K562 (cell line): Measurements from ENCODE around the gene PDZD8. TPM values are rescaled to one million over a fixed set of nuclear protein-coding genes. Genes with fewer than 3 reads are reported as not detected.
A peak's percentile ranks its signal among the peaks of the same experiment; 100 is the strongest.

Source experiments
- ATAC-seq: fragments of 200-7000 bp; cut with Tn5 transposase; 3 replicates; pipeline ENCODE4 v1.9.1; 2020; ENCODE audit warnings: moderate library complexity
- BruUV-seq: library from RNA; stranded (reverse); fragments of 400-500 nt; replicated peaks from 2 replicates; lab custom pipeline; 2021; lab: Mats Ljungman, UMichigan
- CTCF ChIA-PET: fragments of 300-600 bp; formaldehyde crosslinking; extraction: SDS; loops from one replicate; lab custom pipeline; 2021; ENCODE audit warnings: low intra/inter-chr PET ratio; lab: Yijun Ruan, JAX
- POLR2A ChIA-PET: fragments of 300-600, 350-650 bp; sonication (Branson Sonifier 250); formaldehyde crosslinking; extraction: SDS; loops from one replicate; lab custom pipeline; 2021; ENCODE audit warnings: antibody characterized with exemption, inconsistent platforms; lab: Yijun Ruan, JAX
- DNase-seq, 4 experiments: peaks; one replicate each; pipeline versions ENCODE4 v3.0.0 to v3.0.0-alpha.2; 2011 to 2018; ENCODE audit warnings: low spot score in 3 of 4, mixed read lengths in 3 of 4; ENCODE audit errors: extremely low read depth in 1 of 4
- FAIRE-seq: peaks from 2 replicates; lab custom pipeline; 2011; peaks lifted over from hg19 to GRCh38; lab: Jason Lieb, UNC
- H2AFZ ChIP-seq: 2 replicates; pipeline ENCODE4 v1.6.0; 2011; ENCODE audit warnings: low read depth, low read length, control low read depth, inconsistent platforms
- H3K27ac ChIP-seq: fragments of 200-600 bp; 3 replicates; pipeline ENCODE4 v1.8.0; 2011; ENCODE audit warnings: low read depth, mild to moderate bottlenecking, control low read depth, inconsistent platforms, low read length, moderate library complexity, mixed read lengths; ENCODE audit errors: extremely low read depth
- H3K27me3 ChIP-seq, 2 experiments: fragments of 300-600 bp in 1 of 2; 2 replicates in 1 of 2; 3 replicates in 1 of 2; pipeline versions ENCODE4 v1.6.0 to v1.8.0; 2011; ENCODE audit warnings: inconsistent platforms in 2 of 2, low read length in 2 of 2, mild to moderate bottlenecking in 1 of 2, mixed read lengths in 1 of 2, moderate library complexity in 1 of 2; ENCODE audit not compliant: control insufficient read depth in 2 of 2, insufficient read depth in 2 of 2
- H3K36me3 ChIP-seq: fragments of 300-600 bp; 3 replicates; pipeline ENCODE4 v1.8.0; 2011; ENCODE audit warnings: mild to moderate bottlenecking, low read length, inconsistent platforms; ENCODE audit not compliant: control insufficient read depth, insufficient read depth
- H3K4me1 ChIP-seq, 2 experiments: fragments of 200-600 bp in 1 of 2; replicated peaks in 1 of 2; 2 replicates in 1 of 2; 3 replicates in 1 of 2; pipeline versions ENCODE4 v1.5.1 to v1.8.0; 2011; ENCODE audit warnings: inconsistent platforms in 2 of 2, low read length in 2 of 2, mild to moderate bottlenecking in 1 of 2, mixed read lengths in 1 of 2, moderate library complexity in 1 of 2; ENCODE audit not compliant: control insufficient read depth in 2 of 2, insufficient read depth in 2 of 2
- H3K4me2 ChIP-seq: 2 replicates; pipeline ENCODE4 v1.6.1; 2011; ENCODE audit warnings: low read length, control low read depth, inconsistent platforms, mixed read lengths; ENCODE audit not compliant: insufficient read depth
- H3K4me3 ChIP-seq: fragments of 200-600 bp; sonication (generic), shearing (Covaris generic); 2 replicates; pipeline ENCODE4 v1.5.1; 2016; ENCODE audit warnings: control low read depth, inconsistent platforms
- H3K79me2 ChIP-seq: fragments of 200-600 bp; 3 replicates; pipeline ENCODE4 v1.8.0; 2011; ENCODE audit warnings: low read length, inconsistent platforms; ENCODE audit not compliant: control insufficient read depth, insufficient read depth
- H3K9ac ChIP-seq, 2 experiments: 2 replicates each; pipeline versions ENCODE4 v1.6.0 to v1.6.1; 2011; ENCODE audit warnings: low read depth in 2 of 2, low read length in 2 of 2, control low read depth in 1 of 2, inconsistent platforms in 1 of 2, mild to moderate bottlenecking in 1 of 2, mixed read lengths in 1 of 2; ENCODE audit not compliant: insufficient read depth in 1 of 2
- H3K9me1 ChIP-seq: one replicate; pipeline ENCODE4 v1.6.0; 2011; ENCODE audit warnings: inconsistent platforms, mild to moderate bottlenecking, low read length, moderate library complexity; ENCODE audit not compliant: control insufficient read depth, insufficient read depth
- H3K9me3 ChIP-seq: replicated peaks from 2 replicates; pipeline ENCODE4 v1.5.1; 2011; ENCODE audit warnings: low read depth, low read length, inconsistent platforms; ENCODE audit not compliant: control insufficient read depth, insufficient read depth
- H4K20me1 ChIP-seq: replicated peaks from 2 replicates; pipeline ENCODE4 v1.6.1; 2011; ENCODE audit warnings: low read length, inconsistent platforms, mixed read lengths; ENCODE audit not compliant: control insufficient read depth, insufficient read depth
- MEIS2 ChIP-seq: fragments of 450-650 bp; IDR thresholded peaks from 2 replicates; pipeline ENCODE4 v1.6.1; 2014; ENCODE audit warnings: mild to moderate bottlenecking; ENCODE audit not compliant: partially characterized antibody
- RAD21 ChIP-seq, 2 experiments: fragments of 250-450 bp in 1 of 2; fragments of 450-650 bp in 1 of 2; sonication (Bioruptor Pico) in 1 of 2; formaldehyde crosslinking in 1 of 2; IDR thresholded peaks in 1 of 2; conservative IDR thresholded peaks in 1 of 2; 2 replicates each; pipeline versions ENCODE4 v1.4.0 to v1.8.0; 2020 to 2022; ENCODE audit warnings: mild to moderate bottlenecking in 2 of 2, moderate library complexity in 1 of 2
- TAF1 ChIP-seq: IDR thresholded peaks from 2 replicates; pipeline ENCODE4 v1.6.1; 2011; ENCODE audit warnings: mild to moderate bottlenecking, low read length, moderate library complexity; ENCODE audit not compliant: insufficient read depth, control insufficient read depth, severe bottlenecking; ENCODE audit errors: extremely low read depth
- in situ Hi-C: fragments of 300-500 bp; cut with MboI; formaldehyde crosslinking; loops from 4 replicates; pipeline ENCODE4 v1.15.0; 2018; ENCODE audit warnings: inconsistent platforms, mixed read lengths
- intact Hi-C: fragments of 100-400 bp; cut with micrococcal nuclease; formaldehyde crosslinking; loops from 2 replicates; pipeline ENCODE4 v1.14.2; 2022
- polyA plus RNA-seq, 8 experiments: library from polyadenylated mRNA; depleted of rRNA in 4 of 8; stranded (reverse) in 5 of 8; unstranded in 3 of 8; fragments of >200 nt; fragmentation: Nextera tagmentation in 2 of 8; fragmentation: Illumina TruSeq in 1 of 8; extraction: Ambion mirVana in 2 of 8; extraction: Trizol in 1 of 8; gene quantifications; 2 replicates each; pipeline versions ENCODE4 v1.2.1 to v1.2.3, GENCODE V29; 2011 to 2014; ENCODE audit warnings: inconsistent platforms in 1 of 8, missing spikeins in 1 of 8
- total RNA-seq, 7 experiments: library from RNA; depleted of rRNA in 6 of 7; stranded (reverse); fragments of >200 nt in 6 of 7; fragmentation: Illumina TruSeq in 2 of 7; extraction: Trizol in 2 of 7; gene quantifications; 2 replicates each; pipeline versions ENCODE4 v1.2.1 to v1.2.3, GENCODE V29; 2011 to 2021; ENCODE audit warnings: low replicate concordance in 1 of 7
- TF ChIP-seq, protein P1 (sequence below), 3 experiments: IDR thresholded peaks in 2 of 3; conservative IDR thresholded peaks in 1 of 3; 2 replicates each; pipeline ENCODE4 v1.5.1; 2011 to 2012; ENCODE audit warnings: low read length in 3 of 3, mild to moderate bottlenecking in 3 of 3, control low read depth in 2 of 3, improper control_type of control experiment in 1 of 3, inconsistent platforms in 1 of 3, low read depth in 1 of 3, mixed read lengths in 1 of 3, moderate library complexity in 1 of 3; ENCODE audit not compliant: insufficient read depth in 2 of 3

Gene PDZD8
- total and polyA plus RNA-seq, 9 of the 15 experiments (the other 6 are each of a cell fraction or from before 2014, with no cell fraction given), result 5.5 to 53.4 (median 36.8) TPM

DNA sequence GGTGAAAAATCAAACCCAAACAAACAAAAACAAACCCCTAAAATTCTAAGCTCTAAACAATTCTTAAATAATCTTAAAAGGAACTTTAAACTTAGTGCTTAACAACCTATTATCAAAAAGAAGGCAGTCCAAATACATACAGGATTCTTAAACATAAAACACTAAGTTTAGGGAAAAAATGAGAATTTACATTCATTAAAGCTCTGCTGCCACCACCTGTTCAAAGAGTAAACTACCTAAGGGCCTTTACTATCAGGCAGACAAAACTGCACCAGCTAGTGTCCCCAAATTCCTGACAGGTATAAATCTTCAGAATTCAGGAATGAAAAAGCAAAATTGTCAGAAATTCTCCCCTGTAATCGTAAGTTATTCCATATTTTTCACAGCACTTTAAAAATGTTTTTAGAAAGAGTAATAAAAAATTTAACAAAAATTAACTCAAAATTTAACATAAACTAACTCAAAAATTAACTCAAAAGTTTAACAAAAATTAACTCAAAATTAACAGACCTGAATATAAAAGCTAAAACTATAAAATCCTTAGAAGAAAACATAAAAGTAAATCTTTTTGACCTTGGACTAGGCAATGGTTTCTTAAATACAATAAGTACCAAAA lies 55.1 kb downstream of the PDZD8 start (continued):
- peak; percentile 7 for TF ChIP-seq MEIS2
- TF ChIP-seq RAD21 (CRISPR knock-in tag; conservative IDR thresholded peaks at IDR 0.05 in 1 of 2, IDR thresholded peaks at IDR 0.05 in 1 of 2), result peak; percentile 74 to 80

DNA sequence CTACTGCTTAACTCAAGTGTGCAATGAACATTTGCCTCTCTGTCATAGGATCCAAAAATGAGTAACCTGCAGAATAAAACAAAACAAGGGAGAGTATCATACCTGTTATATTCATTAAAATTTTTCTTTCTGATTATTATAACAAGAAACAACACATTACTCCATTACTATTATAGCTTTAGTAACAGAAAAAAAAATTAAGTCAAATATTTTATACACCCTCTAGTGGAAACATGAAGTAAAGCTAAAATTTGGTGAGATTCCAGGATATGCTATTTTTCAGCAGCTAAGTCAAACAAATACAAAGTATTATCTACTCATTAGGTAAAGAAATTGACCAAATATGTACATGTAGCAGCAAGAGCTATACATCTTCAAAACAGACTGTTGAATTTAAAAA lies 56.3 kb downstream of the PDZD8 start:
- FAIRE-seq (no peak), ATAC-seq (no peak), DNase-seq (no peak)
- no peak overlapping the region for H2AFZ ChIP-seq
- H3K9me1 ChIP-seq, result no peaks in the 10 kb centered on the region
- H3K9me3 ChIP-seq, result no peaks in the 10 kb centered on the region
- peaks cover 6% of the 10 kb centered on the region; the same call in 1 of the 2 replicates for H4K20me1 ChIP-seq
- no peak overlapping the region for H3K27ac ChIP-seq
- intact Hi-C loops, result no loop called here
- H3K27me3 ChIP-seq, result no peaks in the 10 kb centered on the region
- POLR2A ChIA-PET, result interaction anchor here (0.7 to 1.0 kb wide), 2 partner anchors 10 to 92 kb away, joined by 3 read pairs; no protein-coding TSS in a partner anchor
- H3K4me3 ChIP-seq, result no peak overlapping the region
- in situ Hi-C loops, result no loop called here
- no peaks in the 10 kb centered on the region for H3K4me1 ChIP-seq
- TF ChIP-seq TAF1, result no peak
- TF ChIP-seq, protein P1, sequence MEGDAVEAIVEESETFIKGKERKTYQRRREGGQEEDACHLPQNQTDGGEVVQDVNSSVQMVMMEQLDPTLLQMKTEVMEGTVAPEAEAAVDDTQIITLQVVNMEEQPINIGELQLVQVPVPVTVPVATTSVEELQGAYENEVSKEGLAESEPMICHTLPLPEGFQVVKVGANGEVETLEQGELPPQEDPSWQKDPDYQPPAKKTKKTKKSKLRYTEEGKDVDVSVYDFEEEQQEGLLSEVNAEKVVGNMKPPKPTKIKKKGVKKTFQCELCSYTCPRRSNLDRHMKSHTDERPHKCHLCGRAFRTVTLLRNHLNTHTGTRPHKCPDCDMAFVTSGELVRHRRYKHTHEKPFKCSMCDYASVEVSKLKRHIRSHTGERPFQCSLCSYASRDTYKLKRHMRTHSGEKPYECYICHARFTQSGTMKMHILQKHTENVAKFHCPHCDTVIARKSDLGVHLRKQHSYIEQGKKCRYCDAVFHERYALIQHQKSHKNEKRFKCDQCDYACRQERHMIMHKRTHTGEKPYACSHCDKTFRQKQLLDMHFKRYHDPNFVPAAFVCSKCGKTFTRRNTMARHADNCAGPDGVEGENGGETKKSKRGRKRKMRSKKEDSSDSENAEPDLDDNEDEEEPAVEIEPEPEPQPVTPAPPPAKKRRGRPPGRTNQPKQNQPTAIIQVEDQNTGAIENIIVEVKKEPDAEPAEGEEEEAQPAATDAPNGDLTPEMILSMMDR (IDR thresholded peaks at IDR 0.05 in 2 of 3, conservative IDR thresholded peaks at IDR 0.05 in 1 of 3; ENCODE audit: insufficient read depth in 2 of 3, low read depth in 1 of 3, low read length in 3 of 3), result peak in 1 of 3 experiments; percentile 26; a peak in 2 of 6 replicates
- H3K9ac ChIP-seq, result no peak overlapping the region
- H3K4me2 ChIP-seq, result no peak overlapping the region
- peaks cover 47% of the 10 kb centered on the region for H3K36me3 ChIP-seq
- CTCF ChIA-PET, result interaction anchor here (0.5 to 3.6 kb wide), 3 partner anchors 92 to 365 kb away, joined by 3 to 57 read pairs (median 23); no protein-coding TSS in a partner anchor
- no TSS peak for BruUV-seq
- H3K79me2 ChIP-seq, result peaks cover 75% of the 10 kb centered on the region
